ENCODE measurements around the gene KIF13A.
A peak's percentile ranks its signal among the peaks of the same experiment; 100 is the strongest.
"Not testable (repeated sequence)": the region's sequence is repeated elsewhere in the genome, so short reads cannot be mapped to it uniquely, and the experiment has no call there.

The KIF13A gene

GRCh38 chr6:17867880-17868279 is 119.6 kb downstream of the KIF13A start:
- FAIRE-seq, result peak; percentile 48
- no peak for TF ChIP-seq POLR2A (IDR thresholded peaks at IDR 0.05; ENCODE audit: low read depth, low read length)
- DNase-seq (ENCODE audit: insufficient read length, low spot score), result no peak

- no peak for TF ChIP-seq POLR2A (IDR thresholded peaks at IDR 0.05; ENCODE audit: low read depth, low read length)
Measured at GRCh38 chr6:17866876-17867444, 120.5 kb downstream of the KIF13A start.

GRCh38 chr6:17865798-17866725 is 121.4 kb downstream of the KIF13A start:
- DNase-seq (ENCODE audit: insufficient read length, low spot score) (peak; percentile 58), FAIRE-seq (peak; percentile 99)
- no peak for TF ChIP-seq POLR2A (IDR thresholded peaks at IDR 0.05; ENCODE audit: low read depth, low read length)

More at GRCh38 chr6:17866876-17867444, 120.5 kb downstream of the KIF13A start:
- FAIRE-seq, result no peak
- no peak for DNase-seq (ENCODE audit: insufficient read length, low spot score)

GRCh38 chr6:17865243-17865642 is 122.2 kb downstream of the KIF13A start:
- TF ChIP-seq POLR2A (IDR thresholded peaks at IDR 0.05; ENCODE audit: low read depth, low read length), result no peak
- DNase-seq (ENCODE audit: insufficient read length, low spot score), result no peak
- peak; percentile 6 for FAIRE-seq

GRCh38 chr6:17863901-17864754 is 123.3 kb downstream of the KIF13A start:
- TF ChIP-seq POLR2A (IDR thresholded peaks at IDR 0.05; ENCODE audit: low read depth, low read length), result no peak
- DNase-seq (ENCODE audit: insufficient read length, low spot score) (no peak), FAIRE-seq (peak; percentile 85)

- no peak for FAIRE-seq
Measured at GRCh38 chr6:17861361-17861760, 126.1 kb downstream of the KIF13A start.

GRCh38 chr6:17859846-17860245 is 127.6 kb downstream of the KIF13A start:
- DNase-seq (ENCODE audit: insufficient read length, low spot score) (no peak), FAIRE-seq (no peak)
- no peak for TF ChIP-seq POLR2A (IDR thresholded peaks at IDR 0.05; ENCODE audit: low read depth, low read length)

More at GRCh38 chr6:17861361-17861760, 126.1 kb downstream of the KIF13A start:
- TF ChIP-seq POLR2A (IDR thresholded peaks at IDR 0.05; ENCODE audit: low read depth, low read length), result no peak
- DNase-seq (ENCODE audit: insufficient read length, low spot score), result no peak

GRCh38 chr6:17858584-17858983 is 128.9 kb downstream of the KIF13A start:
- no peak for TF ChIP-seq POLR2A (IDR thresholded peaks at IDR 0.05; ENCODE audit: low read depth, low read length)
- DNase-seq (ENCODE audit: insufficient read length, low spot score) (no peak), FAIRE-seq (no peak)

GRCh38 chr6:17857188-17857587 is 130.2 kb downstream of the KIF13A start:
- FAIRE-seq; DNase-seq (ENCODE audit: insufficient read length, low spot score): not testable (repeated sequence)

- DNase-seq (ENCODE audit: insufficient read length, low spot score), result no peak
- no peak for TF ChIP-seq POLR2A (IDR thresholded peaks at IDR 0.05; ENCODE audit: low read depth, low read length)
- FAIRE-seq, result no peak
Measured at GRCh38 chr6:17856306-17856705, 131.1 kb downstream of the KIF13A start.

- TF ChIP-seq POLR2A (IDR thresholded peaks at IDR 0.05; ENCODE audit: low read depth, low read length), result no peak
- FAIRE-seq (no peak), DNase-seq (ENCODE audit: insufficient read length, low spot score) (no peak)
Measured at GRCh38 chr6:17855381-17855780, 132.1 kb downstream of the KIF13A start.

- DNase-seq (ENCODE audit: insufficient read length, low spot score) (no peak), FAIRE-seq (no peak)
- no peak for TF ChIP-seq POLR2A (IDR thresholded peaks at IDR 0.05; ENCODE audit: low read depth, low read length)
Measured at GRCh38 chr6:17853533-17853932, 133.9 kb downstream of the KIF13A start.

- DNase-seq (ENCODE audit: insufficient read length, low spot score) (no peak), FAIRE-seq (no peak)
- TF ChIP-seq POLR2A (IDR thresholded peaks at IDR 0.05; ENCODE audit: low read depth, low read length), result no peak
Measured at GRCh38 chr6:17851720-17852161, 135.7 kb downstream of the KIF13A start.
